Keratinocyte (primary cell): ENCODE data around the gene DHX34. TPM values are rescaled to one million over a fixed set of nuclear protein-coding genes. Genes with fewer than 3 reads are reported as not detected.

ENCODE experiments used
- DNase-seq: peaks from one replicate; pipeline ENCODE4 v3.0.0-alpha.2; 2011; ENCODE audit warnings: low read depth, missing footprints, low spot score
- FAIRE-seq: peaks from 2 replicates; lab custom pipeline; 2011; peaks lifted over from hg19 to GRCh38; lab: Jason Lieb, UNC
- H2AFZ ChIP-seq: 2 replicates; pipeline ENCODE4 v1.6.0; 2012; ENCODE audit warnings: low read length, control low read depth, inconsistent platforms; ENCODE audit not compliant: control insufficient read depth
- H3K27ac ChIP-seq: 2 replicates; pipeline ENCODE4 v1.5.1; 2011; ENCODE audit warnings: low read length; ENCODE audit not compliant: control insufficient read depth, insufficient read depth
- H3K27me3 ChIP-seq: 3 replicates; pipeline ENCODE4 v1.6.0; 2011; ENCODE audit warnings: low read length; ENCODE audit not compliant: control insufficient read depth, insufficient read depth; ENCODE audit errors: extremely low read depth
- H3K36me3 ChIP-seq, 2 experiments: 2 replicates in 1 of 2; 3 replicates in 1 of 2; pipeline ENCODE4 v1.5.1; 2011; ENCODE audit warnings: low read length in 2 of 2, mild to moderate bottlenecking in 1 of 2; ENCODE audit not compliant: control insufficient read depth in 2 of 2, insufficient read depth in 2 of 2; ENCODE audit errors: extremely low read depth in 1 of 2
- H3K4me1 ChIP-seq: 3 replicates; pipeline ENCODE4 v1.5.1; 2011; ENCODE audit warnings: low read length; ENCODE audit not compliant: control insufficient read depth, insufficient read depth; ENCODE audit errors: extremely low read depth
- H3K4me2 ChIP-seq: 3 replicates; pipeline ENCODE4 v1.6.0; 2011; ENCODE audit warnings: low read depth, low read length; ENCODE audit not compliant: control insufficient read depth, insufficient read depth; ENCODE audit errors: extremely low read depth
- H3K4me3 ChIP-seq, 3 experiments: fragments of 200-600 bp in 1 of 3; sonication (generic) in 1 of 3; 2 replicates in 2 of 3; 3 replicates in 1 of 3; pipeline ENCODE4 v1.5.1; 2011 to 2016; ENCODE audit warnings: low read length in 3 of 3, mild to moderate bottlenecking in 3 of 3, control low read depth in 2 of 3, inconsistent platforms in 1 of 3, low read depth in 1 of 3, mixed read lengths in 1 of 3, mixed run types in 1 of 3, moderate library complexity in 1 of 3; ENCODE audit not compliant: control insufficient read depth in 2 of 3, insufficient read depth in 2 of 3; ENCODE audit errors: extremely low read depth in 1 of 3
- H3K79me2 ChIP-seq: 2 replicates; pipeline ENCODE4 v1.6.0; 2012; ENCODE audit warnings: low read length; ENCODE audit not compliant: control insufficient read depth, insufficient read depth
- H3K9ac ChIP-seq: 3 replicates; pipeline ENCODE4 v1.6.0; 2011; ENCODE audit warnings: low read length; ENCODE audit not compliant: control insufficient read depth, insufficient read depth; ENCODE audit errors: extremely low read depth
- H3K9me1 ChIP-seq: 3 replicates; pipeline ENCODE4 v1.6.0; 2011; ENCODE audit warnings: low read length; ENCODE audit not compliant: control insufficient read depth, insufficient read depth; ENCODE audit errors: extremely low read depth
- H3K9me3 ChIP-seq: 2 replicates; pipeline ENCODE4 v1.5.1; 2012; ENCODE audit warnings: low read depth, low read length; ENCODE audit not compliant: control insufficient read depth
- H4K20me1 ChIP-seq: 3 replicates; pipeline ENCODE4 v1.6.0; 2011; ENCODE audit warnings: low read length; ENCODE audit not compliant: control insufficient read depth, insufficient read depth; ENCODE audit errors: extremely low read depth
- EZH2 ChIP-seq: IDR thresholded peaks from one replicate; pipeline ENCODE4 v1.6.1; 2012; ENCODE audit warnings: inconsistent platforms, mild to moderate bottlenecking, low read length, moderate library complexity
- dilution Hi-C: fragments of 300-500 bp; cut with MboI; formaldehyde crosslinking; loops from one replicate; pipeline ENCODE4 v1.7.0; 2020; ENCODE audit warnings: low sequenced_read_pairs; ENCODE audit not compliant: extremely low pct_ligation_motif_present
- polyA plus RNA-seq, 5 experiments: library from polyadenylated mRNA; depleted of rRNA in 3 of 5; stranded (reverse) in 3 of 5; stranded (forward) in 1 of 5; unstranded in 1 of 5; fragments of >200 nt; gene quantifications; 1 replicate in 1 of 5; 2 replicates in 3 of 5; 3 replicates in 1 of 5; pipeline versions ENCODE4 v1.2.1 to v1.2.3, GENCODE V29; 2011 to 2012; ENCODE audit warnings: missing spikeins in 2 of 5, low read depth in 1 of 5, low replicate concordance in 1 of 5
- TF ChIP-seq, protein P1 (sequence below), 3 experiments: IDR thresholded peaks in 1 of 3; conservative IDR thresholded peaks in 1 of 3; optimal IDR thresholded peaks in 1 of 3; 2 replicates in 2 of 3; 3 replicates in 1 of 3; pipeline versions ENCODE3 to v1.5.1; 2011; ENCODE audit warnings: low read length in 3 of 3, mild to moderate bottlenecking in 3 of 3, moderate library complexity in 2 of 3, control low read depth in 1 of 3, inconsistent platforms in 1 of 3; ENCODE audit not compliant: insufficient read depth in 2 of 3; ENCODE audit errors: extremely low read depth in 1 of 3

Gene DHX34
- polyA plus RNA-seq, 1 donor (not counting 4 experiments of a cell fraction or from before 2014, with no cell fraction given) = 6.4 TPM

DNA sequence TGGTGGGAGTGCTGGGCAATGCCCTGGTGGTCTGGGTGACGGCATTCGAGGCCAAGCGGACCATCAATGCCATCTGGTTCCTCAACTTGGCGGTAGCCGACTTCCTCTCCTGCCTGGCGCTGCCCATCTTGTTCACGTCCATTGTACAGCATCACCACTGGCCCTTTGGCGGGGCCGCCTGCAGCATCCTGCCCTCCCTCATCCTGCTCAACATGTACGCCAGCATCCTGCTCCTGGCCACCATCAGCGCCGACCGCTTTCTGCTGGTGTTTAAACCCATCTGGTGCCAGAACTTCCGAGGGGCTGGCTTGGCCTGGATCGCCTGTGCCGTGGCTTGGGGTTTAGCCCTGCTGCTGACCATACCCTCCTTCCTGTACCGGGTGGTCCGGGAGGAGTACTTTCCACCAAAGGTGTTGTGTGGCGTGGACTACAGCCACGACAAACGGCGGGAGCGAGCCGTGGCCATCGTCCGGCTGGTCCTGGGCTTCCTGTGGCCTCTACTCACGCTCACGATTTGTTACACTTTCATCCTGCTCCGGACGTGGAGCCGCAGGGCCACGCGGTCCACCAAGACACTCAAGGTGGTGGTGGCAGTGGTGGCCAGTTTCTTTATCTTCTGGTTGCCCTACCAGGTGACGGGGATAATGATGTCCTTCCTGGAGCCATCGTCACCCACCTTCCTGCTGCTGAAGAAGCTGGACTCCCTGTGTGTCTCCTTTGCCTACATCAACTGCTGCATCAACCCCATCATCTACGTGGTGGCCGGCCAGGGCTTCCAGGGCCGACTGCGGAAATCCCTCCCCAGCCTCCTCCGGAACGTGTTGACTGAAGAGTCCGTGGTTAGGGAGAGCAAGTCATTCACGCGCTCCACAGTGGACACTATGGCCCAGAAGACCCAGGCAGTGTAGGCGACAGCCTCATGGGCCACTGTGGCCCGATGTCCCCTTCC is 28.9 kb upstream of the DHX34 start:
- dilution Hi-C loops = no loop called here
- H3K4me1 ChIP-seq = peaks cover 3% of the 10 kb centered on the region
- H3K79me2 ChIP-seq = no peaks in the 10 kb centered on the region
- DNase-seq = no peak
- no peak overlapping the region for H3K4me3 ChIP-seq
- no peak overlapping the region for H2AFZ ChIP-seq
- no peak overlapping the region for H3K9ac ChIP-seq
- H4K20me1 ChIP-seq = no peaks in the 10 kb centered on the region
- H3K4me2 ChIP-seq = no peak overlapping the region
- no peak overlapping the region for H3K27ac ChIP-seq
- no peak for FAIRE-seq
- H3K9me3 ChIP-seq = no peaks in the 10 kb centered on the region
- H3K36me3 ChIP-seq = no peaks in the 10 kb centered on the region
- H3K9me1 ChIP-seq = no peaks in the 10 kb centered on the region
- no peak for TF ChIP-seq EZH2
- TF ChIP-seq, protein P1, sequence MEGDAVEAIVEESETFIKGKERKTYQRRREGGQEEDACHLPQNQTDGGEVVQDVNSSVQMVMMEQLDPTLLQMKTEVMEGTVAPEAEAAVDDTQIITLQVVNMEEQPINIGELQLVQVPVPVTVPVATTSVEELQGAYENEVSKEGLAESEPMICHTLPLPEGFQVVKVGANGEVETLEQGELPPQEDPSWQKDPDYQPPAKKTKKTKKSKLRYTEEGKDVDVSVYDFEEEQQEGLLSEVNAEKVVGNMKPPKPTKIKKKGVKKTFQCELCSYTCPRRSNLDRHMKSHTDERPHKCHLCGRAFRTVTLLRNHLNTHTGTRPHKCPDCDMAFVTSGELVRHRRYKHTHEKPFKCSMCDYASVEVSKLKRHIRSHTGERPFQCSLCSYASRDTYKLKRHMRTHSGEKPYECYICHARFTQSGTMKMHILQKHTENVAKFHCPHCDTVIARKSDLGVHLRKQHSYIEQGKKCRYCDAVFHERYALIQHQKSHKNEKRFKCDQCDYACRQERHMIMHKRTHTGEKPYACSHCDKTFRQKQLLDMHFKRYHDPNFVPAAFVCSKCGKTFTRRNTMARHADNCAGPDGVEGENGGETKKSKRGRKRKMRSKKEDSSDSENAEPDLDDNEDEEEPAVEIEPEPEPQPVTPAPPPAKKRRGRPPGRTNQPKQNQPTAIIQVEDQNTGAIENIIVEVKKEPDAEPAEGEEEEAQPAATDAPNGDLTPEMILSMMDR (optimal IDR thresholded peaks at IDR 0.05 in 1 of 3, IDR thresholded peaks at IDR 0.05 in 1 of 3, conservative IDR thresholded peaks at IDR 0.05 in 1 of 3; ENCODE audit: extremely low read depth in 1 of 3, insufficient read depth in 2 of 3, low read length in 3 of 3) = no peak
- no peaks in the 10 kb centered on the region for H3K27me3 ChIP-seq

DNA sequence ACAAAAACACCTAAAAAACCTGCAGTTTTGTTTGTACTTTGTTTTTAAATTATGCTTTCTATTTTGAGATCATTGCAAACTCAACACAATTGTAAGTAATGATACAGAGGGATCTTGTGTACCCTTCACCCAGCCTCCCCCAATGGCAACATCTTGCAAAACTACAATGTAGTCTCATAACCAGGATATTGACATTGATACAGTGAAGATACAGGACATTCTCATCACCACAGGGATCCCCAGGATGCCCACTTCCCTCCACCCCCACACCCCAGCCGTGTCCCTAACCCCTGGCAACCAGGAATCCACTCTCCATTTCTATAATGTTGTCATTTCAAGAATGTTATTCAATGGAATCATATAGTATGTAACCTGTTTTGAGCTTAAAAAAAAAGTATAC is 27.5 kb upstream of the DHX34 start:
- Histone ChIP-seq H3K9me1 (no peaks in the 10 kb centered on the region), H3K9ac (no peak overlapping the region), H4K20me1 (no peaks in the 10 kb centered on the region), H3K9me3 (no peaks in the 10 kb centered on the region), H3K36me3 (no peaks in the 10 kb centered on the region), H3K4me1 (no peaks in the 10 kb centered on the region), H3K4me2 (no peak overlapping the region), H2AFZ (no peak overlapping the region), H3K79me2 (no peaks in the 10 kb centered on the region), H3K27me3 (no peaks in the 10 kb centered on the region), H3K27ac (no peak overlapping the region), H3K4me3 (no peak overlapping the region)
- dilution Hi-C loops = no loop called here
- DNase-seq = no peak
- no peak for FAIRE-seq
- TF ChIP-seq, protein P1 (optimal IDR thresholded peaks at IDR 0.05 in 1 of 3, IDR thresholded peaks at IDR 0.05 in 1 of 3, conservative IDR thresholded peaks at IDR 0.05 in 1 of 3; ENCODE audit: extremely low read depth in 1 of 3, insufficient read depth in 2 of 3, low read length in 3 of 3) = no peak
- no peak for TF ChIP-seq EZH2
